Measurements from ENCODE around the gene PPM1L. TPM values are rescaled to one million over a fixed set of nuclear protein-coding genes. Genes with fewer than 3 reads are reported as not detected.

Gene PPM1L
- total RNA-seq, 1 donor from 2014 or later: 14.9 TPM

DNA sequence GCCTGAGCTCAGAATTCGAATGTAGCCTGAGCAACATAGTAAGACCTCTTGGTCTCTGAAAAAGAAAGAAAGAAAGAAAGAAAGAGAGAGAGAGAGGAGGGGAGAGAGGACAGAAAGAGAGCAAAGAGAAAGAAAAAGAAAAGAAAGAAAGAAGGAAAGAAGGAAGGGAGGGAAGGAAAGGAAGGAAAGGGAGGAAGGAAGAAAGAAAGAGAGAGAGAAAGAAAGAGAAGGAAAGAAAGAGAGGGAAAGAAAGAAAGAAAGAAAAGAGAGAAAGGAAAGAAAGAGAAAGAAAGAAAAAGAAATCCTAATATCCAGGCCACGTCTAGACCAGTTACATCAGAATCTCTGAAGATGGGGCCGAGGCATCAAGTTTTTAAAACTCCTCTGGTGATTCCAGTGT, 50.7 kb downstream of the PPM1L start:
- Histone ChIP-seq H3K36me3 (no peaks in the 10 kb centered on the region), H3K4me1 (peaks cover 9% of the 10 kb centered on the region), H3K4me3 (no peak overlapping the region), H3K27me3 (ENCODE audit: low read depth) (no peaks in the 10 kb centered on the region), H3K27ac (no peak overlapping the region), H3K9me3 (no peaks in the 10 kb centered on the region)
- TF ChIP-seq, protein P1, sequence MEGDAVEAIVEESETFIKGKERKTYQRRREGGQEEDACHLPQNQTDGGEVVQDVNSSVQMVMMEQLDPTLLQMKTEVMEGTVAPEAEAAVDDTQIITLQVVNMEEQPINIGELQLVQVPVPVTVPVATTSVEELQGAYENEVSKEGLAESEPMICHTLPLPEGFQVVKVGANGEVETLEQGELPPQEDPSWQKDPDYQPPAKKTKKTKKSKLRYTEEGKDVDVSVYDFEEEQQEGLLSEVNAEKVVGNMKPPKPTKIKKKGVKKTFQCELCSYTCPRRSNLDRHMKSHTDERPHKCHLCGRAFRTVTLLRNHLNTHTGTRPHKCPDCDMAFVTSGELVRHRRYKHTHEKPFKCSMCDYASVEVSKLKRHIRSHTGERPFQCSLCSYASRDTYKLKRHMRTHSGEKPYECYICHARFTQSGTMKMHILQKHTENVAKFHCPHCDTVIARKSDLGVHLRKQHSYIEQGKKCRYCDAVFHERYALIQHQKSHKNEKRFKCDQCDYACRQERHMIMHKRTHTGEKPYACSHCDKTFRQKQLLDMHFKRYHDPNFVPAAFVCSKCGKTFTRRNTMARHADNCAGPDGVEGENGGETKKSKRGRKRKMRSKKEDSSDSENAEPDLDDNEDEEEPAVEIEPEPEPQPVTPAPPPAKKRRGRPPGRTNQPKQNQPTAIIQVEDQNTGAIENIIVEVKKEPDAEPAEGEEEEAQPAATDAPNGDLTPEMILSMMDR (IDR thresholded peaks at IDR 0.05): no peak
- intact Hi-C loops (cut with DNase I): no loop called here
- DNase-seq: no peak
- ATAC-seq: no peak

DNA sequence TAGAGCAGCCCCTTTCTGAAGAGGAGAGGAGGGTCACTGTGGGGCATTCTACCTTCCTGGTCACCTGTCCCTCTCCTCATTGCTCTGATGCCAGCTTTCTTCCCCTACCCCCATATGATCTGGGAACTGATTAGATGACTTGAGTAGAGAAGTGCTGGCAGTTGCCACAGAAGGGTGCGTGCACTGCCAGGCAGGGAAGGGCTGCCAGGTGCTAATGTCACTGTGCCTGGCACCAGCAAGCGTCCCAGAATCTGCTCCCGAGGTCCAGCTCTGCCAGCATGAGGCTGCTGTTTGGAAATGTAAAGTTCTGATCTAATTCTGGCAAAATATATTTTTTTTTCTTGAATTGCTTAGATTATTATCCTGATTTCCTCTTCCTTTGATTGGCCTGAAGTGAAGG, 52.8 kb downstream of the PPM1L start:
- H3K4me3 ChIP-seq: no peak overlapping the region
- DNase-seq (no peak), ATAC-seq (no peak)
- H3K36me3 ChIP-seq: no peaks in the 10 kb centered on the region
- H3K9me3 ChIP-seq: no peaks in the 10 kb centered on the region
- no peaks in the 10 kb centered on the region for H3K27me3 ChIP-seq (ENCODE audit: low read depth)
- TF ChIP-seq, protein P1 (IDR thresholded peaks at IDR 0.05): no peak
- H3K27ac ChIP-seq: no peak overlapping the region
- intact Hi-C loops (cut with DNase I): no loop called here
- H3K4me1 ChIP-seq: peaks cover 8% of the 10 kb centered on the region

GRCh38 chr3:160809453-160809852, 53.4 kb downstream of the PPM1L start:
- H3K27ac ChIP-seq: no peak overlapping the region

GRCh38 chr3:160810362-160811236, 54.6 kb downstream of the PPM1L start:
- H3K4me1 ChIP-seq: no peaks in the 10 kb centered on the region
- H3K27me3 ChIP-seq (ENCODE audit: low read depth): no peaks in the 10 kb centered on the region
- peak in 1 of 2 donors; percentile 33 for ATAC-seq
- TF ChIP-seq, protein P1 (IDR thresholded peaks at IDR 0.05): no peak
- H3K36me3 ChIP-seq: no peaks in the 10 kb centered on the region
- no peaks in the 10 kb centered on the region for H3K9me3 ChIP-seq
- no peak overlapping the region for H3K27ac ChIP-seq
- DNase-seq: no peak
- intact Hi-C loops (cut with DNase I): no loop called here
- no peak overlapping the region for H3K4me3 ChIP-seq

More at GRCh38 chr3:160809453-160809852, 53.4 kb downstream of the PPM1L start:
- no peaks in the 10 kb centered on the region for H3K36me3 ChIP-seq
- no peak for DNase-seq
- H3K4me1 ChIP-seq: peaks cover 8% of the 10 kb centered on the region
- no peaks in the 10 kb centered on the region for H3K9me3 ChIP-seq
- no peaks in the 10 kb centered on the region for H3K27me3 ChIP-seq (ENCODE audit: low read depth)
- TF ChIP-seq, protein P1 (IDR thresholded peaks at IDR 0.05): no peak
- no peak for ATAC-seq
- intact Hi-C loops (cut with DNase I): no loop called here
- H3K4me3 ChIP-seq: no peak overlapping the region

DNA sequence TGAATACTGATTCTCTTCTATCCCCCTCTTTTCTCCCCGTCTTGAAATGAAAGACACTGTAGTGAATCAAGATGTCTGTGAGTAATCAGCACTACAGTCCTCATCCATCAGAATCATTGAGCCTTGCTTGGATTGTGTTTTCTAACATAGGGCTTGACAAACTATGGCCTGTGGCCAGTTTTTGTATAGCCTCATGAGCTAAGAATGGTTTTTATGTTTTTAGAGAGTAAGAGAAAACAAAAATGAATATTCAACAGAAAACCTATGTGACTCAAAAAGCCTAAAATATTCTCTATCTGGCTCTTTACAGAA, 55.2 kb downstream of the PPM1L start:
- Histone ChIP-seq H3K36me3 (no peaks in the 10 kb centered on the region), H3K4me3 (no peak overlapping the region), H3K9me3 (no peaks in the 10 kb centered on the region), H3K4me1 (no peaks in the 10 kb centered on the region), H3K27me3 (ENCODE audit: low read depth) (no peaks in the 10 kb centered on the region), H3K27ac (no peak overlapping the region)
- TF ChIP-seq, protein P1 (IDR thresholded peaks at IDR 0.05): no peak
- DNase-seq (no peak), ATAC-seq (no peak)
- intact Hi-C loops (cut with DNase I): no loop called here
